NCI-H82 (cell line): Measurements from ENCODE around the gene ASCC3.

Source experiments
- DNase-seq: peaks from one replicate; lab custom pipeline; 2025; lab: John Stamatoyannopoulos, UW

ASCC3 gene

GRCh38 chr6:100491952-100492670 is 389.0 kb downstream of the ASCC3 start:
- no peak for DNase-seq

GRCh38 chr6:100490065-100490464 is 391.1 kb downstream of the ASCC3 start:
- DNase-seq, result no peak

- no peak for DNase-seq
These were observed 392.9 kb downstream of the ASCC3 start for GRCh38 chr6:100488244-100488643.

GRCh38 chr6:100487638-100488037 is 393.5 kb downstream of the ASCC3 start:
- no peak for DNase-seq

DNA sequence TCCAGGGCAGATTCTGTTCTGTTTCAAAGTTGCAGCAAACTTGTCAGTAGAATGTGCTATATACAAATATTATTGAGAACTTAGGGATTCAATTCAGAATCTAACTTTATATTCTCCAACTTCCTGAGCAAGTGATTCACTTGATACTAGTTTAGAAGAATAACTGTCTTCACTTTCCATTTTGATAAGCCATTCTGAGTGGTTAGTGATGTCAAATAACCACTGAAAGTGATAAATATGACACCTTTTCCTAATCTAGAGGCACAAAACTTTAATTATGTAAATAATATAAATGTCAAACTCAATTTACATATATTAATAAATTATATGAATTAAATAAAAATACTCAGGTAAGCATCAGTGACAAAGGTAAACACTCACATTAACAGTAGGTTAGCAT is 395.9 kb downstream of the ASCC3 start:
- no peak for DNase-seq

GRCh38 chr6:100484474-100484873 is 396.7 kb downstream of the ASCC3 start:
- no peak for DNase-seq

DNA sequence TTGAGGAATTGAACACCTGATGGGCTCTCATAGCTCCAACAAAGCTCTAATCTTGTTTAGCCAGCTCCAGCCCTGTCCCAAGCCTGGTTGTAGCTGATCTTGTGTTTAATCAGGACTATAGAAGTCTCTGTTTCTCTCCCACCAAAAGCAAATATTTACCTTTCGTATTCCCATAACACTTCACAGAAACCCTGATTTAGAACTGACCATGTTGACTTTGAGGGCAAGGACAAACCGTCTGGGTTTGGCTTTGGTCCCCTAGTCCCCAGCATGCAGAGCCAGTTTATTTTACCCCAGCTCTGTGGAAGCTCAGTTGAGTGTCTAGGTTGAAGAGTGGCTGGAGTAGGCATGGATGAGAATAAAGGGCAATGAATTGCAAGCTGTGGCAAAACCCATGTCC is 398.4 kb downstream of the ASCC3 start:
- DNase-seq, result no peak

- peak; percentile 56 for DNase-seq
These were observed 401.7 kb downstream of the ASCC3 start for GRCh38 chr6:100479179-100480035.

DNA sequence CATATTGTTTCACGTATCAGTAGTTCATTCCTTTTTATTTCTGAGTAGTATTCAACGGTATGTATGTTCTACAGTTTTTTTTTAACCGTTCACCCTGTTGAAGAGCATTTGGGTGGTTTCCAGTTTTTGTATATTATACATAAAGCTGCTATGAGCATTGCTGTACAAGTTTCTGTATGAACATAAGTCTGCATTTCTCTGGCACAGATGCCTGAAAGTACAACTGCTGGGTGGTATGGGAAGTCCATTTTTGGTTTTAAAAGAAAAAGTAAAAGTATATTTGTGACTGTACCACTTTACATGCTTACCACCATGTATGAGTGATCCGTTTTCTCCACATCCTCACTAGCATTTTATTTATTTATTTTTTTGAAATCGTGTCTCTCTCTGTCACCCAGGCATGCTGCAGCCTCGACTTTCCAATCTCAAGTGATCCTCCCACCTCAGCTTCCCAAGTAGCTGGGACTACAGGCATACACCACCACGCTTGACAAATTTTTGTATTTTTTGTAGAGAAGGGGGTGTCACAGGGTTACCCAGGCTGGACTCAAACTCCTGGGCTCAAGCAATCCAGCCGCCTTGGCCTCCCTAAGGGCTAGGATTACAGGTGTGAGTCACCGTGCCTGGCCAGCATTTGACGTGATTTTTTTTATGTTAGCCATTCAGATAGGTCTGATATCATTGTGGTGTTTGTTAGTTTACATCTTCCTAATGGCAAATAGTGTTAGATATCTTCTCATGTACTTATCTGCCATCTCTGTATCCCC is 405.4 kb downstream of the ASCC3 start:
- DNase-seq, result no peak

DNA sequence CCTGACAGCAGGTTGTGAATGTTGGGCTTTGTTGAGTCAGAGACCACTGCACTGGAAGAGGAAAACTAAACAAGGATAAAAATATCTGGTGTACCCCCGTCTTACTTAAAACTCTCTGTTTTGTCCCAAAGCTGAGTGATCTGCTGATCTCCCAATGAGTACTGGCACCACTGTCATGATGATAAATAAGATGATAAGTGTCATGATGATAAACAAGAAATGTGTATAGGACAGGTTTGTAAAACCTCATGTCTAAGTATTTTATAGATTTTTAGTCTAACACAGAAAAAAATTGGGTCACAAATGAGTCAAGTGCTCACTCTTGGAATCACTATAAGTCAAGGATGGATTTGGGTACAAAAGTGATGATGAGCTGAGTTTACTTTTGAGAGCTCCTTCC is 407.9 kb downstream of the ASCC3 start:
- DNase-seq, result no peak

DNA sequence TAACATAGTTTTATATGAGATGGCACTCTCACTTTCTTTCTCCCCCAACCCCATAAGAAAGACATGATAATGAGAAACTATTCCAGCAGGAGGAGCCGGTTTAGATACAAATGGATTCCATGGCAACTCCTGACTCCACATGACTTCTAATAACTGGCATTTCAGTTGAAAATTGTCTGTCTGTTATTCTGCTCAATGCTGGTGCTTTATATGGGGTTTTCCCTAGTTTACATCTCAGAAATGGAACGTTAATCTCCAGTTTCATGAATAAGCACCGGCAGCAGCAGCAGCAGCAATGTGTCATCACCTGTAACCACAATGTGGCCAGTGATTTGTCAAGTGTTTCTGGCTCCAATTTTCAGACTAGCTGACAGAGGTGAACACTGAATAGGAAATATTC is 408.5 kb downstream of the ASCC3 start:
- no peak for DNase-seq

DNA sequence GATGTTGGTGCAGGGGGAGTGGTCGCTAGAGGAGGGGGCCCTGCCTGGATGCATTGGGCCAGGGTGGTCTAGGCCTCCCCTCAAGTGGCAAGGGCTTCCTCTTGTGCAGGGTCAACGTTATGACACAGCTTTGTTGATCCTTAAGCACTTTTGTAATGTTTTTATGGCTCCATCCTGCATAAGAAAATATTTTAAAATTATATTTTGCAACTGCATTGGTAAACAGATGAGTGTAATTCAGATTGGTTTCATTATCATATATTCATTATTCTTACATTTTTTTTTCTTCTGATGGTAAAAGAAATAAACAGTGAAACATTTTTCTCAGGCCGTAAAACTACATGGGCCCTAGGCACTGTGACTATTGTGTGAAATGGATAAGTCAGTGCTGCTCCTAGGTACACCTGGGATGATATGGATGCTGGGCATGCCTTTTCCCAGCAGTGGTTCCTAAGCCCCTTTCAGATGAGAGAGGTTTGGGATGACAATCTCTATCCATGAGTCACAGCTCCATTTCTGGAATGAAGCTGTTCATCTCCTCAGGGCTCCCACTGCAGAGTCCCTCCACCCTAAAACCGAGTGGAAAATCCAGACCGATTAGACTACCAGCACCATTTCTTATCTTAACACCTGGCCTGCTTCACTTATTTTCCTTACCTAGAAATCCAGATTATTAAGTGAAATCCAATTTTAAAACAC is 410.6 kb downstream of the ASCC3 start:
- no peak for DNase-seq

DNA sequence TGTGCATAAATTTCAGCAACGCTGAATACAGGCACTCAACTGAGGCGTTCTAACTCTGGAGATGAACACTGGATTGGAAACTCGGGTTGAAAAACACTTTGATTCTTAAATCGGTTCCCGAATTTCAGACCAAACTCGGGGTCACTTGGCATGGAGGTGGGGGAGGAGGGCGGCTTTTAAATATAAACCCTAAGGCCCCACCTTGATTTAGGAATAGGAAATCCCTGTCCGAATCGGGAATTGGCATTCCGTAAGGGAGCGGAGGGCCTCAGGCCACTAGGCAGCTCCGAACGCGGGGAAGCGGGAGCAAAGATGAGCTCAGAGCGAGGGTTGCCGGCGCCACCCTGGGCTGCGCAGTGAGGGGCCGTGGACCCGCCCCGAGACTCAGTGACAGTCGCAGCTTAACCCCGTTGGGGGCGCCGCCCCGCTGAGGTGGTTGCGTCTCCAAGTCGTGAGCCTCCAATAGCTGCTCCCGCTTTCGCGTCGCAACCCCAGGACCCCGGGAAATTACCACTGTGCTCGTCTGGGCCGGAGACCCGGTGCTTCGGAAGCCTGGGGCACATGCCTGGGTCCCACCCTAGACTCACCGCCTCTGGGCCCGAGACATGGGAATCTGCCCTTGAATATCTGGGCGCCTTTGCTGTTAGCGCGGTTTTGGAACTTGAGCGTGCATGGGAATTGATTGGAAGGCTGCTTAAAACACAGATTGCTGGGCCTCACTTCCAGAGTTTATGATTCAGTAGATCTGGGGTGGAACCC is 411.8 kb downstream of the ASCC3 start:
- no peak for DNase-seq

- DNase-seq, result no peak
These were observed 413.0 kb downstream of the ASCC3 start for GRCh38 chr6:100468016-100468622.

GRCh38 chr6:100467129-100468015 is 413.8 kb downstream of the ASCC3 start:
- no peak for DNase-seq

DNA sequence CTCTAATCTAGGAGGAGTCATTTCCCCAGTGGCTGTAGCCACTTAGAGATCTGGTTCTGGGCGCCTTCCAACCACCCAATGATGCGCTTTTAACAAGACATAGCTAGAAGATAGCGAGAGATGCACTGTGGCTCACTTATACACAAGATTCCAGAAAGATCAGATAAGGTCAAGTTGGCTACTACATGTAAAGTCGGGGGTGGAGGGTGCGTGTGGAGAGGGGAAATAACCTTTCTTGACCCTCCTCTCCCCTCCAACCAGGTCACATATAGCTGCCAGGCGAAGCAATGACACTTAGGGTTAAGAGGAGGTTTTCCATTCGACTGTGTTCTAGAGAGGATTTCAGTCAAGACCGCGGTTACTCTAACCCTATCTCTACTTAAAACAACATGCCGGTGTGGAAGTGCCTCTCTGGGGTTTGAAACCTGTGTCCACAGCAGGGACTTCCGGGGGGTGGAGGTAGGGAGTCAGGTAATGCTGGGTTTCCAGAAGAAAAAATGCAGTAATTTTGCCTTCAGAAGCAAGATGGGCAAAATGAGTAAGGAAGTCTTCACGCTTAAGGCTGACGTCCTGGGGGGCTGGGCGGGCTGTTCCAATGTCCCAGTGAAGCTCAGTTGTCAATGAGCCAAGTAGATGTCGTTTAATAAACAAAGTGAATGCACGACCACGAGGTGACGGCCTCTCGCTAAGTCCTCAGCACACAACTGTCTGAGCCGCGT is 414.6 kb downstream of the ASCC3 start:
- DNase-seq, result no peak

DNA sequence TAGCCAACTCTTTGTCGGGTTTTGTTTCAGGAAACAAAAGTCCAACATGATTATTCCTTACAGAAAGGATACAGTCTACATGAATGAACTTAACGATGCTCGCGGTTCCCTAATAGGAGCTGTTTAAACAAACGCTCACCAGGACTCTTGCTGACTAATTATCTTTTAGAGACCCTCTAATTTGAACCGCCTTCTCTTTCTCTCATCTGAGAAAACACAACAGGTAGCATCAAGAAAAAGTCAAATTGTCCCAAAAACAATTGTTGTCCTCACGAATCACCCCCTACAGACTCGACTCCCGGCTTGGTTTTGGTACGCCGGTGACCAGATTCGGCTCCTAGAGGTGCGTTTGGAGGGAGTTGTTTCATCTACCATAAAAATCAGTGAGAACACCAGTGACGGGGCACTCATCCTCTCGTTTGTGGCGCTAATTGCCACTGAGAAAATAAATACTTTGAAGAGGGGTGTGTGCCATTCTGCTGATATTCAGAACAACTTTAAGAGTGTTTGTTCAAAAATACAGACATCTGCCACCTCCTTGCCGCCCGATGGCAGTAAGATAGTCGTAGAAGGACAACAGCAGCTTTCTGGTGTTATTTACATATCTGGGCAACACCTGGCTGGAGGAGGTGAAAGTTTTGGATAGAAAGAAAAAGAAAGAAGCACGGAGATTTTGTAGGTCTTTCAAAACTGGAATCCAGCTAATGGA is 415.3 kb downstream of the ASCC3 start:
- DNase-seq, result no peak

DNA sequence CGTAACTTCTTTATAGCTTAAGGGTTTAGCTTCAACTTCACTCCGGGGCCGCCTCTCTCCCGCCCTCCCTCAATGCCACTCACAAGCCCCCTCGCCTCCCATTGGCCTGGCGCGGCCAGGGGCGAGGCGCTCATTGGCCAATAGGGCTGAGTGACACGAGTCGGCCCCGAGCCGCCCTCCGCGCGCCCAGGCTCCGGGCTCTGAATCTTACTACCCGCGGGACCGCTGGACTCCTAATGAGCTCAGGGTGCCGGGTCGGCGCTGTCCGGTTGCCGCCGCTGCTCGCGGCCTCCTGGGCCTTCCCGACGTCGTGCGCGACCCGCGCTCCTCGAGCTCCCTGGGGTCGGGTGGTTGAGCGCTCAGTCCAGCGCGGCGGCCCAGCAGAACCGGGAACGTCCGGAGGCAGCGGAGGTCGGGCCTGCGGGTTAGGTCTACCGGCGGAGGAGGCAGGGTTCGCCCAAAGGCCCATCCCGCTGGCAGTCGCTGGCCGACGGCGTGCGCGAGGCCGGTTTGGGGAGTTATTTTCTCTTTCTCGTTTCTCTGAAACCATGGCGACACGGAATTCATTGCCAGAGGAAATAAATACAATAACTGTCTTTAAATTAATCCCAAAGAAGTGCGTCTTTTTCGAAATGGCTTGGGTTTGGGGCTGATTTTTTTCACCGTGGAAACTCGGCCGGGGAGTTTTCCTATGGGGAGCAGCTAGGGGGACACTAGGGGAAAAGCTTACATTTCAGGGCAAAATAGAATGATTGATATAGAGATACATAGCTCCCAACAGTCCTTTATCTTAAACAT is 416.0 kb downstream of the ASCC3 start, which contains the start of gene SIM1:
TSS of gene SIM1 (minus strand) at position 19 of the 798 bp plus-strand sequence. CDS start 1,453 bp downstream, outside the sequence.
- peak; percentile 88 for DNase-seq
